CD4-positive, CD25-positive, alpha-beta regulatory T cell (primary cell): ENCODE measurements around the gene MRPL32. TPM values are rescaled to one million over a fixed set of nuclear protein-coding genes. Genes with fewer than 3 reads are reported as not detected.

Experiments
- ATAC-seq, 2 donors: fragments of 150-1000 bp; cut with Tn5 transposase; one replicate each; pipeline ENCODE4 v1.10.0; 2021; ENCODE audit warnings: low read depth in 2 of 2, moderate number of reproducible peaks in 2 of 2, moderate library complexity in 1 of 2
- DNase-seq, 3 donors: peaks; one replicate each; pipeline versions ENCODE4 v3.0.0 to v3.0.0-alpha.2; 2012 to 2022; ENCODE audit warnings: mixed read lengths in 1 of 3
- H3K27ac ChIP-seq: one replicate; pipeline ENCODE4 v1.7.0; 2013; ENCODE audit warnings: mild to moderate bottlenecking, low read length; ENCODE audit not compliant: insufficient read depth, poor library complexity, severe bottlenecking
- H3K27me3 ChIP-seq: one replicate; pipeline ENCODE4 v1.7.0; 2013; ENCODE audit warnings: low read length; ENCODE audit not compliant: control insufficient read depth, insufficient read depth
- H3K36me3 ChIP-seq: one replicate; pipeline ENCODE4 v1.7.0; 2013; ENCODE audit warnings: mild to moderate bottlenecking, low read length, moderate library complexity; ENCODE audit not compliant: control insufficient read depth, insufficient read depth
- H3K4me1 ChIP-seq: 2 replicates; pipeline ENCODE4 v1.7.0; 2013; ENCODE audit warnings: mild to moderate bottlenecking, low read length; ENCODE audit not compliant: insufficient read depth, control insufficient read depth, poor library complexity, severe bottlenecking
- H3K4me3 ChIP-seq: one replicate; pipeline ENCODE4 v1.7.0; 2013; ENCODE audit warnings: low read depth, mild to moderate bottlenecking, low read length, moderate library complexity
- H3K9me3 ChIP-seq, 2 experiments: 1 replicate in 1 of 2; 2 replicates in 1 of 2; pipeline ENCODE4 v1.7.0; 2013; ENCODE audit warnings: low read length in 2 of 2, mild to moderate bottlenecking in 1 of 2, moderate library complexity in 1 of 2; ENCODE audit not compliant: control insufficient read depth in 2 of 2
- H3K27ac Mint-ChIP-seq, 3 donors: one replicate each; pipeline ENCODE4 v1.8.0; 2020 to 2022; ENCODE audit warnings: mild to moderate bottlenecking in 3 of 3, mixed read lengths in 3 of 3, moderate library complexity in 2 of 3
- H3K27me3 Mint-ChIP-seq: one replicate; pipeline ENCODE4 v1.8.0; 2022; ENCODE audit warnings: mild to moderate bottlenecking, mixed read lengths
- H3K36me3 Mint-ChIP-seq: one replicate; pipeline ENCODE4 v1.8.0; 2020; ENCODE audit warnings: mixed read lengths
- H3K4me1 Mint-ChIP-seq, 4 donors: one replicate each; pipeline ENCODE4 v1.8.0; 2020 to 2022; ENCODE audit warnings: mixed read lengths in 4 of 4, mild to moderate bottlenecking in 1 of 4
- H3K4me3 Mint-ChIP-seq, 4 donors: one replicate each; pipeline ENCODE4 v1.8.0; 2020 to 2022; ENCODE audit warnings: mild to moderate bottlenecking in 4 of 4, mixed read lengths in 4 of 4, moderate library complexity in 3 of 4
- H3K9me3 Mint-ChIP-seq, 7 donors: one replicate each; pipeline ENCODE4 v1.8.0; 2020 to 2022; ENCODE audit warnings: mixed read lengths in 7 of 7, mild to moderate bottlenecking in 3 of 7, moderate library complexity in 2 of 7
- polyA plus RNA-seq, 4 donors: library from polyadenylated mRNA; unstranded; fragments of 300-500 nt; fragmentation: Illumina TruSeq; gene quantifications; one replicate each; pipeline ENCODE4 v1.2.3, GENCODE V29; 2021
- total RNA-seq: library from RNA; stranded (reverse); gene quantifications from one replicate; pipeline ENCODE4 v1.2.3, GENCODE V29; 2022

MRPL32 gene
- total and polyA plus RNA-seq, 5 donors from 2014 or later: 37.6 to 86.0 (median 64.6) TPM

DNA sequence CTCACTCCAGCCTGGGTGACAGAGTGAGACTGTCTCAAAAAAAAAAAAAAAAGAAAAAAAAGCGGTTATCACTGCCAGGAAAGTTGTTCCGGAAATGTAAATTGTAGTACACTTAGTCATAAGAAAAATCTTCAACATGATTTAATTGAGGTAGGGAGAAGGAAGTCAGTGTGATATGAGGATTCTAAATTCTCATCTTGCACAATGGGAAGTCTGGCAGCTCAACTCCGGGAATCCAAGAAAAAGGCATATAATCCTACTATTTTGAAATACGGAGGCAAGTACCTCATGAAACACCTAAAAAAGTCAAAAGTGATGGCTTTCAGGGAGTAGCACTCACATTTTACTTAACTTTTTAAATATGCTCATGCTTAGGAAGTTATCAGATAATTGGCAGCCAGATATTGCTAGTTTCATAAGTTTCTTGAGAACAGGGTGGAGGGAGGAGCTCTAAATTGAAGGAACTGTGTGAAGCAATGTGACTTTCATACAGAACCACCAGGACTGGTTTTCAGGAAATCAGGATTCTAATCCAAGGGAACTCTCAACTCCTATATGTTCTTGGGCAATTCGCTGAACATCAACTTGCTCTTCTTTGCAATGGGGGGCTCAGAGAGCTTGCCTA, 17.6 kb upstream of the MRPL32 start:
- Mint-ChIP-seq H3K36me3 (peaks cover 30% of the 10 kb centered on the region), H3K4me3 (peak overlapping the region in 2 of 4 donors; percentile 13 to 43)
- ATAC-seq: no peak

GRCh38 chr7:42915356-42915755, 16.8 kb upstream of the MRPL32 start:
- Mint-ChIP-seq H3K27me3 (no peaks in the 10 kb centered on the region), H3K9me3 (peaks cover 0 to 1% (median 0%) of the 10 kb centered on the region in 7 donors), H3K36me3 (peaks cover 28% of the 10 kb centered on the region), H3K4me1 (peaks cover 0 to 21% (median 20%) of the 10 kb centered on the region in 4 donors), H3K4me3 (peak overlapping the region in 1 of 4 donors; percentile 43), H3K27ac (peak overlapping the region in 2 of 3 donors; percentile 68 to 90)
- Histone ChIP-seq H3K27me3 (no peaks in the 10 kb centered on the region), H3K36me3 (peaks cover 42% of the 10 kb centered on the region), H3K9me3 (no peaks in the 10 kb centered on the region), H3K4me3 (no peak overlapping the region), H3K4me1 (peaks cover 14% of the 10 kb centered on the region), H3K27ac (no peak overlapping the region)
- ATAC-seq: no peak
- no peak for DNase-seq

More for the DNA sequence above, 17.6 kb upstream of the MRPL32 start:
- no peak overlapping the region for H3K27ac ChIP-seq
- H3K4me1 ChIP-seq: peaks cover 14% of the 10 kb centered on the region
- Mint-ChIP-seq H3K27me3 (no peaks in the 10 kb centered on the region), H3K4me1 (peaks cover 0 to 29% (median 24%) of the 10 kb centered on the region in 4 donors), H3K9me3 (peaks cover 0 to 1% (median 0%) of the 10 kb centered on the region in 7 donors), H3K27ac (peak overlapping the region in 2 of 3 donors; percentile 23 to 68)
- no peak overlapping the region for H3K4me3 ChIP-seq
- no peaks in the 10 kb centered on the region for H3K27me3 ChIP-seq
- no peak for DNase-seq
- no peaks in the 10 kb centered on the region for H3K9me3 ChIP-seq
- H3K36me3 ChIP-seq: peaks cover 34% of the 10 kb centered on the region

DNA sequence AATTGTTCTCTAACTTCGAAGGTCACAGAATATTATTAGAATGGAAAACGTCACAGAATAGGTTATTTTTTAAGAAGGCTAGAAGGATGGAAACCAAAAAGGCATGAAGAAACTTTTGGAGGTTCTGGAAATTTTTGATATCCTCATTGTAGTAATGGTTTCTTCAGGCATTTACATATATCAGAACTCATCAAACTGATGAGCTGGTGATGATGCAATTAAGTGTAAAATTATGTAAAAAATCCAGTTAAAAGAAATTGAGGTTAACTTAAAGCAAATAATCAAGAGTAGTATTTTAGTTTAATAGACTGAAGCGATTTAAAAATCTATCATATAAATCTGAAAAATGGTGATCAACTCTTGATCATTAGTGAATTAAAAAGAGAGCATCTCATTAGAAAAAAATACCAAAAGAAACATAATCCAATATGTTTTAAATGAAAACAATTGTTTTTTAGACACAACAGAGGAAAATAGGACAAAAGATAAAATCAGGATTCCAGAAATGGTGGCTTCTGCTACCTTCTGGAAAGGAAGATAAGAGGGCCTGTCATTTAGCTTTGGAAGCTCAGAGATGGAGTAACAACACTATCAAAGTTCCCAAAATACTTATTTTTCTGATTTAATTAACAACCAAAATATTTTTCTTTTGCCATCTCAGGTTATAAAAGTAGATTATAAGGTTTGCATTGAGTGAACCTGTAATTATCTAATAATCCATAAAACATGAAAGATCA, 10.0 kb upstream of the MRPL32 start:
- Mint-ChIP-seq H3K27me3 (no peaks in the 10 kb centered on the region), H3K27ac (peak overlapping the region in 1 of 3 donors; percentile 66), H3K36me3 (peaks cover 54% of the 10 kb centered on the region), H3K4me1 (peaks cover 20 to 25% (median 22%) of the 10 kb centered on the region in 4 donors), H3K4me3 (no peak overlapping the region), H3K9me3 (no peaks in the 10 kb centered on the region)
- Histone ChIP-seq H3K9me3 (no peaks in the 10 kb centered on the region), H3K4me3 (no peak overlapping the region), H3K27ac (no peak overlapping the region), H3K36me3 (peaks cover 96% of the 10 kb centered on the region), H3K4me1 (no peaks in the 10 kb centered on the region), H3K27me3 (no peaks in the 10 kb centered on the region)
- DNase-seq: no peak
- no peak for ATAC-seq

DNA sequence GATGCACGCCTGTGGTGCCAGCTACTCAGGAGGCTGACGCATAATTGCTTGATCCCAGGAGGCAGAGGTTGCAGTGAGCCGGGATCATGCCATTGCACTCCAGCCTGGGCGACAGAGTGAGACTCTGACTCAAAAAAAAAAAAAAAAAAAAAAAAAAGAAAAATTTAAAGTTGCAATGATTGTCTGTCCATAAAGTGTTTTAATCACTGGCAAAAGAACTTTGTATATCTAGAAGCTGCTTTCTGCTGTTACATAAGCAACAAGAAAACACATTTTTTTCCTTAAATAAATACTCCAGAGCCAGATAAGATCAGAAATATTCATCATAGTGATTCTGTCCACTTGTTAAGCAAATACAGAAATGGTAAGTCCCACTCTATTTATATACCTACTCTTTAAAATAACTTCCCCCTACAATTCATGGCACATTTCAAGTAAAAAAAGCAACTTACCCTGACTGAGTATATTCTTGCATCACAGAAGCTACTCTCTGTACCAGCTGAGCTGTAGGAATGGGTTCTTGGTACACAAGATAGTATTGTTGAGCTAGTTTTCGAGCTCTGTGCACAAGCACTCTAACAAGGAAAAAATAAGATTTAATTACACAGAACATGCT, 7.8 kb upstream of the MRPL32 start:
- Mint-ChIP-seq H3K4me3 (no peak overlapping the region), H3K9me3 (no peaks in the 10 kb centered on the region), H3K27me3 (no peaks in the 10 kb centered on the region), H3K27ac (no peak overlapping the region), H3K36me3 (peaks cover 49% of the 10 kb centered on the region), H3K4me1 (peaks cover 21 to 43% (median 39%) of the 10 kb centered on the region in 4 donors)
- Histone ChIP-seq H3K27me3 (no peaks in the 10 kb centered on the region), H3K27ac (no peak overlapping the region), H3K36me3 (peaks cover 79% of the 10 kb centered on the region), H3K4me1 (peaks cover 10% of the 10 kb centered on the region), H3K9me3 (no peaks in the 10 kb centered on the region), H3K4me3 (no peak overlapping the region)
- DNase-seq (no peak), ATAC-seq (no peak)

- no peak overlapping the region for H3K27ac Mint-ChIP-seq
- H3K27ac ChIP-seq: no peak overlapping the region
- no peaks in the 10 kb centered on the region for H3K9me3 Mint-ChIP-seq
- peaks cover 23% of the 10 kb centered on the region for H3K4me1 ChIP-seq
- no peaks in the 10 kb centered on the region for H3K9me3 ChIP-seq
- H3K36me3 Mint-ChIP-seq: peaks cover 39% of the 10 kb centered on the region
- no peak overlapping the region for H3K4me3 Mint-ChIP-seq
- no peak for ATAC-seq
- H3K27me3 ChIP-seq: no peaks in the 10 kb centered on the region
- peaks cover 28 to 55% (median 45%) of the 10 kb centered on the region in 4 donors for H3K4me1 Mint-ChIP-seq
- H3K27me3 Mint-ChIP-seq: no peaks in the 10 kb centered on the region
- DNase-seq: no peak
- no peak overlapping the region for H3K4me3 ChIP-seq
- peaks cover 66% of the 10 kb centered on the region for H3K36me3 ChIP-seq
Observed at GRCh38 chr7:42925630-42926029, 6.5 kb upstream of the MRPL32 start.

- DNase-seq: no peak
- H3K4me1 ChIP-seq: peaks cover 29% of the 10 kb centered on the region
- peaks cover 60% of the 10 kb centered on the region for H3K36me3 ChIP-seq
- Mint-ChIP-seq H3K36me3 (peaks cover 34% of the 10 kb centered on the region), H3K27ac (peak overlapping the region in 1 of 3 donors; percentile 43), H3K4me1 (peaks cover 29 to 61% (median 47%) of the 10 kb centered on the region in 4 donors), H3K27me3 (no peaks in the 10 kb centered on the region), H3K4me3 (no peak overlapping the region), H3K9me3 (no peaks in the 10 kb centered on the region)
- H3K4me3 ChIP-seq: no peak overlapping the region
- no peaks in the 10 kb centered on the region for H3K27me3 ChIP-seq
- no peak overlapping the region for H3K27ac ChIP-seq
- no peak for ATAC-seq
- no peaks in the 10 kb centered on the region for H3K9me3 ChIP-seq
Observed at GRCh38 chr7:42926204-42926603, 6.0 kb upstream of the MRPL32 start.

- no peak for DNase-seq
- H3K36me3 ChIP-seq: peaks cover 36% of the 10 kb centered on the region
- peaks cover 44% of the 10 kb centered on the region for H3K4me1 ChIP-seq
- H3K9me3 ChIP-seq: no peaks in the 10 kb centered on the region
- peaks cover 22 to 78% (median 55%) of the 10 kb centered on the region in 4 donors for H3K4me1 Mint-ChIP-seq
- peaks cover 13% of the 10 kb centered on the region for H3K36me3 Mint-ChIP-seq
- ATAC-seq: no peak
- no peaks in the 10 kb centered on the region for H3K27me3 Mint-ChIP-seq
- H3K9me3 Mint-ChIP-seq: no peaks in the 10 kb centered on the region
- H3K4me3 Mint-ChIP-seq: peak overlapping the region in 2 of 4 donors; percentile 0 to 43
- no peaks in the 10 kb centered on the region for H3K27me3 ChIP-seq
- peak overlapping the region; percentile 39 for H3K4me3 ChIP-seq
- H3K27ac ChIP-seq: no peak overlapping the region
- H3K27ac Mint-ChIP-seq: no peak overlapping the region
Observed at GRCh38 chr7:42928754-42929153, 3.4 kb upstream of the MRPL32 start.
